COLO829 (cell line): Measurements from ENCODE around the gene DFFA.
"Not testable (repeated sequence)": the region's sequence is repeated elsewhere in the genome, so short reads cannot be mapped to it uniquely, and the experiment has no call there.

Experiments used
- DNase-seq: peaks from one replicate; pipeline ENCODE4 v3.0.0; 2012; ENCODE audit warnings: low spot score

Gene DFFA

GRCh38 chr1:10429868-10430215 is 42.5 kb downstream of the DFFA start:
- peak; percentile 13 for DNase-seq

- DNase-seq: no peak
These were observed 43.3 kb downstream of the DFFA start for GRCh38 chr1:10428984-10429383.

GRCh38 chr1:10426535-10426848 is 45.8 kb downstream of the DFFA start:
- not testable (repeated sequence) for DNase-seq

GRCh38 chr1:10425826-10426534 is 46.3 kb downstream of the DFFA start:
- not testable (repeated sequence) for DNase-seq

GRCh38 chr1:10424651-10425050 is 47.7 kb downstream of the DFFA start:
- DNase-seq: no peak

- DNase-seq: no peak
These were observed 48.3 kb downstream of the DFFA start for GRCh38 chr1:10424034-10424433.

GRCh38 chr1:10421637-10422036 is 50.7 kb downstream of the DFFA start:
- DNase-seq: no peak

- DNase-seq: no peak
These were observed 53.0 kb downstream of the DFFA start for GRCh38 chr1:10419351-10419750.

GRCh38 chr1:10418741-10419140 is 53.6 kb downstream of the DFFA start:
- DNase-seq: not testable (repeated sequence)

- not testable (repeated sequence) for DNase-seq
These were observed 56.4 kb downstream of the DFFA start for GRCh38 chr1:10415967-10416366.

GRCh38 chr1:10415211-10415930 is 57.0 kb downstream of the DFFA start:
- DNase-seq: no peak

- DNase-seq: no peak
These were observed 65.1 kb downstream of the DFFA start for GRCh38 chr1:10407201-10407600.
